GM19025 (cell line): ENCODE data around the gene SCGB3A2.
"Not testable (repeated sequence)": the region's sequence is repeated elsewhere in the genome, so short reads cannot be mapped to it uniquely, and the experiment has no call there.

Experiments
- ATAC-seq: cut with Tn5 transposase; IDR thresholded peaks from one replicate; pipeline ENCODE4 v1.9.1; 2021; ENCODE audit warnings: mild to moderate bottlenecking, low read depth, moderate library complexity; ENCODE audit not compliant: unreplicated experiment

SCGB3A2 gene

DNA sequence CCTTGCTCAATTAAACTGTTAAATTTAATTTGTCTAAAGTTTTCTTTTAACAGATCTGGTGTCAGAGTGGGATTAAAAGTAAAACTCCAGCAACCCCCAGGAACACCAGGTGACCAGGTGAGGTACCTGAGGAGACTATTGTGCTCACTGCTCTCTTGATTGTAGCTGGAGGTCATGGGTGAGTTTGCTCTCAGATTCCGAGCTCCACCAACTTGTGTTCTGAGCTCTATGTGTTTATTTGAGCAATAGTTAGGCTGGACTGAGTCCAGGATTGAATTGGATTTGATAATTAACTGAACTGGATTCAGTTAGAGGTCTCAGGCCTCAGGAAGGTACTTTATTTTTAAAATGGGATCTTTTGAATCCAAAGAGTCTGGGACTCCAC is 17.9 kb upstream of the SCGB3A2 start:
- ATAC-seq: no peak

GRCh38 chr5:147863454-147864158 is 14.9 kb upstream of the SCGB3A2 start:
- ATAC-seq: no peak

- ATAC-seq: no peak
Observed at GRCh38 chr5:147869112-147869511, 9.4 kb upstream of the SCGB3A2 start.

DNA sequence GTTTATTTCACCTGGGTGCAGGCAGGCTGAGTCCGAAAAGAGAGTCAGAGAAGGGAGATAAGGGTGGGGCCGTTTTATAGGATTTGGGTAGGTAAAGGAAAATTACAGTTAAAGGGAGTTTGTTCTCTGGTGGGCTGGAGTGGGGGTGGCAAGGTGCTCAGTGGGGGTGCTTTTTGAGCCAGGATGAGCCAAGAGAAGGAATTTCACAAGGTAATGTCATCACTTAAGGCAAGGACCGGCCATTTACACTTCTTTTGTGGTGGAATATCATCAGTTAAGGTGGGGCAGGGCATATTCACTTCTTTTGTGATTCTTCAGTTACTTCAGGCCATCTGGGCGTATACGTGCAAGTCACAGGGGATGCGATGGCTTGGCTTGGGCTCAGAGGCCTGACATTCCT is 8.6 kb upstream of the SCGB3A2 start:
- ATAC-seq: not testable (repeated sequence)

- not testable (repeated sequence) for ATAC-seq
Observed at GRCh38 chr5:147871980-147872549, 6.4 kb upstream of the SCGB3A2 start.

DNA sequence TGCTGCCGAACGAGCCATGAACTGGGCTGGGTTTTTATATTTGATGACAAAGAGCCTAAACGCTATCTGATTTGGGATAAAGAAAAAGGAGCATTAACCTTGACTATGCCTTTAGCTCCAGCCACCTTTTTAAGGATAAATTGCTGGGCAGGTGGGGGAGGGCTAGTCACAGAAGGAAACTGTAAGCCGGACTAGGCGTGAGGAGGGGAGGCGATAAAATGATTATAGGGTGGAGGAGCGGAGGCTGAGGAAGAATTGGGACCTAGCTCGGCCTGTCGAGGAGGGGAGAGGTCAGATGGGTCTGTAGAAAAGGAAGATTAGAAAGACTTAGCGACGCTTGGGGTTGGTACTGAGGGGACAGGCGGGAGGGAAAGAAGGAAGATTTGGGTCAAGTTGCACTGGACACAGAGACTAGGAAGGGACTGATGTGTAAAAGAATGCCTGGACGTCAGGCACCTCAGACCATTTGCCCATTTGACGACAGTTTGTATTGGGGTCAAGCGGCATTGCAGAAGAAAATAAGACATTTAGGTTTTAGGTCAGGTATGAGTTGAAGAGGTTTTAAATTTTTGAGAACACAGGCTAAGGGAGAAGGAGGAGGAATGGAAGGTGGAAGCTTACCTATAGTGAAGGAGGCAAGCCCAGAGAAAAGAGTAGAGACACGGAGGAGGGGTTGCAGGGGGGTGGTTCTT is 5.6 kb upstream of the SCGB3A2 start:
- ATAC-seq: not testable (repeated sequence)

DNA sequence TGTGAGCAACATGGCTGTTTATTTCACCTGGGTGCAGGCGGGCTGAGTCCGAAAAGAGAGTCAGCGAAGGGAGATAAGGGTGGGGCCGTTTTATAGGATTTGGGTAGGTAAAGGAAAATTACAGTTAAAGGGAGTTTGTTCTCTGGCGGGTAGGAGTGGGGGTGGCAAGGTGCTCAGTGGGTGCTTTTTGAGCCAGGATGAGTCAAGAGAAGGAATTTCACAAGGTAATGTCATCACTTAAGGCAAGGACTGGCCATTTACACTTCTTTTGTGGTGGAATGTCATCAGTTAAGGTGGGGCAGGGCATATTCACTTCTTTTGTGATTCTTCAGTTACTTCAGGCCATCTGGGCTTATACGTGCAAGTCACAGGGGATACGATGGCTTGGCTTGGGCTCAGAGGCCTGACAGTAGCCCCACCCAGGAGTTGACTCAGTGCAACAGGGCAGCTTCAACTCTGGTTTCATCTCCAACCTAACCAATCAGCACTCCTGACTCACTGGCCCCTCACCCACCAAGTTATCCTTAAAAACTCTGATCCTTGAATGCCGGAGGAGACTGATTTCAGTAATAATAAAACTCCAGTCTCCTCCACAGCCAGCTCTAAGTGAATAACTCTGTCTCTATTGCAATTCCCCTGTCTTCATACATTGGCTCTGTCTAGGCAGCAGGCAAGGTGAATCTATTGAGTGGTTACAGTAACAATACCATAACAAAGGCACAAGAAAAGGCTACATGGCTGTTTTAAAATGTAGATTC is 4.2 kb upstream of the SCGB3A2 start:
- ATAC-seq: not testable (repeated sequence)

DNA sequence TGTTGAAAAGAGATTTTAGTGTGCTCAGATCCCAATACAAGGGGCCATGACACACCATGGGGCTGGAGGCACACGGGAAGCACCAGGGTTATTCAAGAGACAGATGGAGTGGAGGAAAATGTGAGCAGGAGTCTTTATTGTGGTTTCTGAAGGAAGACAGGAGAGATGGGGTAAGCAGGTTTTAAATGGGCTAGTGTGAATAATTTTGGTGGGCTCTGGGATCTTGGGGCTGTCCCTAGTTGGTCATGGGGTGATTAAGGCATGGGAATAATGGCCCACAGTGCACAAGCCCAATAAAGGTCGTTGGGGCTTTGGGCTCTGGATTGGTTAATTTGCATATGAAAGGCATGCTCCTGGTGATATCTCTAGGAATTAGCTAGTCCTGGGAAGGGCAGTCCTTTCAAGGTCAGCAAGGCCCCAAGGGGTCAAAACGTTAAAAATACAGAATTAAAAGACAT is 3.6 kb upstream of the SCGB3A2 start:
- no peak for ATAC-seq

DNA sequence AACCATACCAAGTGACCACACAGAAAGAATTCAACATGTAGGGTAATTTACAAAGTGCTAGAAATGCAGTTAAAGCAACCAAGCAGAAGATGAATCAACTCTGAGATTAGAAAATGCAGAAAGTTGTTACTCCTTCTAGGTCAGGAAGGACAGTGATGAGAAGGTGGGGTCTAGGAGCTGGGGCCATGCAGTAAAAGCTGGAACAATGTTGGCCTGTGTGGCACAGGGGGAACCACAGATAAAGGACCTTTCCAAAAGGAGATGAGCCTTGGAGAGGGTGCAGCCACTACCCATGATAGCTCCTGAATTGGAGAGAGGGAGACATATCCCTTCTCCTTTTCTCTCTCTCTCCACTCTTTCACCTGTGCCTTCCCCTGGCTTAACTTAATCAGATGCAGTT is 2.4 kb upstream of the SCGB3A2 start:
- no peak for ATAC-seq

DNA sequence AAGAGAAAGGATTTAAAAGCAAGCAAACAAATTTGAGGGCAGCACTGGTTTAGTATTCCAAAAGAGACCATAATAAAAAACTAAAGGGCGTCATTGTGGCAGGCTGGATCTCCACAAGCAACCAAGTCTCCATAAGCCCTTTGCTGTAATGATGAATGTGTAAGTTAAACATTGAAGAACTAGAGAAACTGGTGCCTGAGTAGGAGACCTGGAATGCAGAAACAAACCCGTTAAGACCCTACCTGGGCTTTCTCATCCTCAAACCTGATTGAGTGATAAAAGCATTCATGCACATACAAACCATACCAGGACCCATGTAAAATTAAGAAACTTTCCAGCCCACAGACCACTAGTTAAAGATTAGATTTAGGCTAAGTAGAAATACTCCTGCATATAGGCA is 1.9 kb upstream of the SCGB3A2 start:
- ATAC-seq: no peak

DNA sequence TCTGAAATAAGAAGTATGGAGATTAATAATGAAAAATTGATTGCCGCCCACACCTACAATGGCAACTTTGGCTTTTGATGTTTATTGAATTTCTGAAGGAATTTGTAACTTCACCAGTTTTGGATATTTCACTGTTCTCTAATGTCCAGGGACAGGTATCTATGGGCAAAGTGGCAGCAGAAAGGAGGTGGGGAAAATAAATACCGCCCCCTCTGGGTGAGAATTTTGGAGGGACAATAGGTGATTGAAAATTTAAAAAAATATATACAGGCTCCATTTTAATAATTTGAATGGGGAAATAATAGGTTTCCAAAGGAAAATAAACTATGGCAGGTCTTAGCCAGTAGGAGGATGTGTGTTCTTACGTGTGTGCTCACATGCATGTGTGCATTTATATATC is 1.3 kb downstream of the SCGB3A2 start:
- no peak for ATAC-seq

DNA sequence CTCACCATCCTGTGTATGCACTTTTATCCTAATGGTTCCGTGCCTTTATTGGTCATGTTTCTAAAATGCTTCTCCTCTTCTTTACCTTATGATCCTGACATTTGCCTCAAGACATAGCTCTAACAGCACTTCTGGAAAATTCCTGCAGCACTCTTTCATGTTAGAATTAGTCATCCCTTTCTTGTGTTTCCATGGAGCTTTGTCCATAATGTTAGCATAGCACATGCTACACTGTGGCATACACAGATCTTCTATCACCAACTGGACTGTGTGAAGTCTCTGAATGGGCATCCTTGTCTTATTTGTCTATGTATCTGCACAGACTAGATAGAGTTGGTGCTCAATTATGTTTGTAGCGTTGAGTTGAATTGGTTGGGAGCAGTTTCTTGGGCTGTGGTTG is 2.0 kb downstream of the SCGB3A2 start:
- no peak for ATAC-seq

DNA sequence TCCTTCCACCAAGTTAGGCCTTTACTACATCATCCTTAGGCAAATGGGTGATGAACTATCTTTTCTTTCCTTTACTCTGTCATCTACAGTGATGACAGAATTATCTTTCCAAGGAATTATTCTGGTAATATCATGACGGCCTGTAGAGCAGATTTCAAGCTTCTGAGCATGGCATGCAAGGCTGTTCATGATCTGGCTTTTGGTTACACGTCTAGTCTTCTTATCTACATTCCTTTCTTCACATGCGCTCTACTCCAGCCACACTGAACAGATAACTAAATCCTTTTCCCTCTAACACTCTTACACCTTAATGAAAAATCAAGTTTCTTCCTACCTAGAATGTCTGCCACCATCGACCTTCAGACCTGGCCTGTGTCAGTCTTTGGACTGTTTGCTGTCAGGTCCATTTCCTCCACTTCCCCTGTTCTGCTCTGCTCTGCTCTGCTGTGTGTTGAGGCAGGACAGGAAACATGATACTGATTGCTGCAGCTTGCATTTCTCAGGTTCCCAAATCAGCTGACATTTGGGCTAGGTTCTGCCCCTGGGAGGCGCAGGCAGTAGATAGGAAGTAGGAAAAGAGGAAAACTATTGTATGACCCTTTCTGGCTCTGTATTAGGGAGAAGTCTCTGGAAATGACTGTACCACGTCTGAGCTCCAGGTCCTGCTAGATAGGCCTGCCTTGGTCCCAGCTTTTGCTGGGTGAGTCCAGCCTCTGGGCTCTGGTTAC is 4.2 kb downstream of the SCGB3A2 start:
- ATAC-seq: no peak

DNA sequence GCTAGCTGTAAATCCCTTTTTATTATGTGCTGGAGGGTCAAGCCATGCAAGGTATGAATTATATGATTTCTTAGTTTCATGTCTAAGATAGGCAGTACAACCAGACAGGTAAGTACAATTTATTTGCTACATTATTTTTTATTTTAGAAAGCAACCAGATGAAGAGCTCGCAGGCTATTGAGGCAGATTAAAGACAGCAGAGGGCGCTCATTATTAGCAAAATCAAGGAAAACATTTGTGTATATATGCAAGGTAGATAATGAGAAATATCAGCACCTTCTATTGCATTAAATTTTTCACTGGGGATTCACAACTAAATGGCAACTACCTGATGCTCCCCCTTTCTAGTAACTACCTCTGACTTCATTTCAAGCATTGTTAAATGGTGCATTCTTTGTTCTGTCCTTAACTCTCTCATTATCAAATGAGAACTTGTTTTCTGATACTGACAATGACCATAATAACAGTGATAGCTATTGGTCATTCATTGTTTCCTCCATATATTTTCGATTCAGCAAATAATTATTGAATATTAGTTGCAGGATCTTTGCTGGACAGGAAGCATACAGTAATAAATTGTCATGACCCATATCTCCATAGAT is 8.6 kb downstream of the SCGB3A2 start:
- ATAC-seq: no peak

DNA sequence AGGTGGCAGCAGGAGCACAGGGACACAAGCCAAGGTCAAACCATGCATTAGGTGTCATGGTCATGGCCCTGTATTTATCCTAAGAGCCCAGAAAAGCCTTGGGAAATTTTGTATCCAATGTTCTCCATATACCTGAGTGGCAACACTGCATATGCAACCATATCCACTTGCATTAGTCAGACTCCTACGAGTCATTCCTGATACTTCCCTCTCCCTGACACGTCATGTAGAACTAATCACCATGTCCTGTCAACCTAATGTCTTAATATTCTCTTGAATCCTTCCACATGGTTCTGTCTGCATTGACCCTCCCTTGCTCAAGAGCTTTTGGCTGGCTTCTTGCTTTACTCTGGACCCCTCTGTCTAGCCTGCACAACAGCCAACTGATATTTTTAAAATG is 9.4 kb downstream of the SCGB3A2 start:
- ATAC-seq: no peak

DNA sequence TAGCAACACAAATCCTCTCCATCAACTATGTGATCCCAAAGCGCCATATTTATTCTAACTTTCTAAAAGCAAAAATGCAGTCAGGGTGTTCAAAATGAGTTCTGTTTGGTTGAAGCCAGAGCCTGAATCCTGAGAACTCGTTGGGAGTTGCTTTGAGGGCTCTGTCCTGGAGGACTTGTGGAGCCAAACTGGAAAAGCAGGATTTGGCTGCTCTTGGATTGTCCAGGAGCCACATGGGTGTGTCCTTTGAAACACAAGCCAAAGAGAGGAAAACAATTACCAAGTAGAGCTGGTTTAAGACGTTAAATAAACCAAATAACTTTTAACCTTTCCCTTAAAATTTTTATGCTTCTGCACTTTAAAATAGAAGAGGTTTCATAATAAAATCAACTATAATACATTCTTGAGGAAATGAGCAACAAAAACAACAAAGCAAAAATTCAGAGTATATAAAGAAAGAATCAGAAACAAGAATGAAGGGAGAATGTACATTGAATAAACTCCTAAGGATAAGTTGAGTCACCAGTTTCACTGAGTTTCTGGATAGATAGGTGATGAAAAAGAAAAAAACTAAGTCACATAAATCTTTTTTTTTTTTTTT is 14.3 kb downstream of the SCGB3A2 start:
- no peak for ATAC-seq

GRCh38 chr5:147893820-147894219 is 15.3 kb downstream of the SCGB3A2 start:
- no peak for ATAC-seq

GRCh38 chr5:147895864-147896263 is 17.4 kb downstream of the SCGB3A2 start:
- ATAC-seq: no peak

- ATAC-seq: no peak
Observed at GRCh38 chr5:147898875-147899401, 20.4 kb downstream of the SCGB3A2 start.
